NCI-H1930 (cell line): Measurements from ENCODE around the gene SLC30A2.
A peak's percentile ranks its signal among the peaks of the same experiment; 100 is the strongest.

ENCODE experiments used
- DNase-seq, 2 experiments: peaks; one replicate each; lab custom pipeline; 2025; lab: John Stamatoyannopoulos, UW

SLC30A2 gene

GRCh38 chr1:26021647-26022403 lies 24.1 kb downstream of the SLC30A2 start, which contains the start of gene EXTL1:
TSS of gene EXTL1 (plus strand) at chr1:26021775. CDS start at chr1:26022647, 872 bp downstream.
- no peak for DNase-seq

GRCh38 chr1:26020941-26021646 lies 24.8 kb downstream of the SLC30A2 start:
- no peak for DNase-seq

GRCh38 chr1:26020330-26020768 lies 25.6 kb downstream of the SLC30A2 start:
- DNase-seq: no peak

GRCh38 chr1:26019641-26020315 lies 26.1 kb downstream of the SLC30A2 start:
- no peak for DNase-seq

GRCh38 chr1:26017606-26018005 lies 28.3 kb downstream of the SLC30A2 start:
- no peak for DNase-seq

GRCh38 chr1:26016953-26017545 lies 28.9 kb downstream of the SLC30A2 start:
- DNase-seq: no peak

- DNase-seq: no peak
Observed at GRCh38 chr1:26016258-26016952, 29.5 kb downstream of the SLC30A2 start.

GRCh38 chr1:26015358-26015757 lies 30.6 kb downstream of the SLC30A2 start:
- DNase-seq: no peak

GRCh38 chr1:26014179-26014578 lies 31.7 kb downstream of the SLC30A2 start:
- no peak for DNase-seq

GRCh38 chr1:26012864-26013263 lies 33.1 kb downstream of the SLC30A2 start:
- no peak for DNase-seq

GRCh38 chr1:26010825-26011224 lies 35.1 kb downstream of the SLC30A2 start:
- no peak for DNase-seq

- DNase-seq: no peak
Observed at GRCh38 chr1:26009796-26010447, 36.0 kb downstream of the SLC30A2 start.

GRCh38 chr1:26006710-26007109 lies 39.2 kb downstream of the SLC30A2 start:
- DNase-seq: no peak

- DNase-seq: no peak
Observed at GRCh38 chr1:26005434-26006105, 40.3 kb downstream of the SLC30A2 start.

- no peak for DNase-seq
Observed at GRCh38 chr1:26003756-26004155, 42.2 kb downstream of the SLC30A2 start.

GRCh38 chr1:26003262-26003661 lies 42.7 kb downstream of the SLC30A2 start:
- no peak for DNase-seq

- no peak for DNase-seq
Observed at GRCh38 chr1:25999041-25999800, 46.7 kb downstream of the SLC30A2 start.

GRCh38 chr1:25997828-25998761 lies 47.8 kb downstream of the SLC30A2 start, which contains the start of gene PAFAH2:
TSS of gene PAFAH2 (minus strand) at chr1:25998063. CDS start at chr1:25990816, 7,247 bp downstream.
- DNase-seq: peak; percentile 97 to 99
